ENCODE results near the gene IL4I1.
A peak's percentile ranks its signal among the peaks of the same experiment; 100 is the strongest.

Gene IL4I1

DNA sequence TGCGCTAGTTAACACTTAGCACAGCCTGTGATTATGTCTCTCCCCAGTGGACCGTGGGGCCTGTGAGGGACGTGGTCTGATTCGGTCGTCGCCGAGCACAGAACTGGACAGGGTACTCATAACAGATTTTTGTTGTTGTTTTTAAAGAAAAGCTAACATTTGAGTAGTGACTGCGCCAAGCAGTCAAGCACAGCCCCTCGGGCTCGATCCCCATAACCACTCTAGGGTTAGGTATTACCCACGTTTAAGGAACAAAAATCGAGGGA, 46.5 kb downstream of the IL4I1 start:
- DNase-seq, result no peak
- Histone ChIP-seq H3K27ac (ENCODE audit: low read length) (no peak overlapping the region), H4K20me1 (ENCODE audit: insufficient read depth, low read length) (no peaks in the 10 kb centered on the region; the same call in 1 of the 2 replicates), H3K36me3 (replicated peaks; ENCODE audit: insufficient read depth, low read length) (no peaks in the 10 kb centered on the region), H3K9me2 (replicated peaks; ENCODE audit: insufficient read depth, low read length) (no peaks in the 10 kb centered on the region), H2AFZ (ENCODE audit: low read length) (peak overlapping the region; percentile 92), H3K9ac (ENCODE audit: low read length) (peak overlapping the region; percentile 100; the same call in 1 of the 2 replicates), H3K9me3 (replicated peaks; ENCODE audit: insufficient read depth, low read length) (no peaks in the 10 kb centered on the region), H3K4me2 (ENCODE audit: low read depth, low read length) (peak overlapping the region; percentile 72), H3K4me3 (ENCODE audit: low read length) (peak overlapping the region; percentile 91), H3K4me1 (ENCODE audit: low read length) (peaks cover 15% of the 10 kb centered on the region), H3F3A (ENCODE audit: insufficient read depth, low read length) (peaks cover 14% of the 10 kb centered on the region), H3K27me3 (replicated peaks; ENCODE audit: insufficient read depth, low read length) (no peaks in the 10 kb centered on the region), H3K79me2 (ENCODE audit: low read length) (peaks cover 32% of the 10 kb centered on the region)
- no peak for TF ChIP-seq EZH2phosphoT487 (IDR thresholded peaks at IDR 0.05; ENCODE audit: low read length)
- TF ChIP-seq, protein P1, sequence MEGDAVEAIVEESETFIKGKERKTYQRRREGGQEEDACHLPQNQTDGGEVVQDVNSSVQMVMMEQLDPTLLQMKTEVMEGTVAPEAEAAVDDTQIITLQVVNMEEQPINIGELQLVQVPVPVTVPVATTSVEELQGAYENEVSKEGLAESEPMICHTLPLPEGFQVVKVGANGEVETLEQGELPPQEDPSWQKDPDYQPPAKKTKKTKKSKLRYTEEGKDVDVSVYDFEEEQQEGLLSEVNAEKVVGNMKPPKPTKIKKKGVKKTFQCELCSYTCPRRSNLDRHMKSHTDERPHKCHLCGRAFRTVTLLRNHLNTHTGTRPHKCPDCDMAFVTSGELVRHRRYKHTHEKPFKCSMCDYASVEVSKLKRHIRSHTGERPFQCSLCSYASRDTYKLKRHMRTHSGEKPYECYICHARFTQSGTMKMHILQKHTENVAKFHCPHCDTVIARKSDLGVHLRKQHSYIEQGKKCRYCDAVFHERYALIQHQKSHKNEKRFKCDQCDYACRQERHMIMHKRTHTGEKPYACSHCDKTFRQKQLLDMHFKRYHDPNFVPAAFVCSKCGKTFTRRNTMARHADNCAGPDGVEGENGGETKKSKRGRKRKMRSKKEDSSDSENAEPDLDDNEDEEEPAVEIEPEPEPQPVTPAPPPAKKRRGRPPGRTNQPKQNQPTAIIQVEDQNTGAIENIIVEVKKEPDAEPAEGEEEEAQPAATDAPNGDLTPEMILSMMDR (IDR thresholded peaks at IDR 0.05; ENCODE audit: low read length), result no peak
- TF ChIP-seq EZH2 (optimal IDR thresholded peaks at IDR 0.05; ENCODE audit: low read depth, low read length), result no peak

DNA sequence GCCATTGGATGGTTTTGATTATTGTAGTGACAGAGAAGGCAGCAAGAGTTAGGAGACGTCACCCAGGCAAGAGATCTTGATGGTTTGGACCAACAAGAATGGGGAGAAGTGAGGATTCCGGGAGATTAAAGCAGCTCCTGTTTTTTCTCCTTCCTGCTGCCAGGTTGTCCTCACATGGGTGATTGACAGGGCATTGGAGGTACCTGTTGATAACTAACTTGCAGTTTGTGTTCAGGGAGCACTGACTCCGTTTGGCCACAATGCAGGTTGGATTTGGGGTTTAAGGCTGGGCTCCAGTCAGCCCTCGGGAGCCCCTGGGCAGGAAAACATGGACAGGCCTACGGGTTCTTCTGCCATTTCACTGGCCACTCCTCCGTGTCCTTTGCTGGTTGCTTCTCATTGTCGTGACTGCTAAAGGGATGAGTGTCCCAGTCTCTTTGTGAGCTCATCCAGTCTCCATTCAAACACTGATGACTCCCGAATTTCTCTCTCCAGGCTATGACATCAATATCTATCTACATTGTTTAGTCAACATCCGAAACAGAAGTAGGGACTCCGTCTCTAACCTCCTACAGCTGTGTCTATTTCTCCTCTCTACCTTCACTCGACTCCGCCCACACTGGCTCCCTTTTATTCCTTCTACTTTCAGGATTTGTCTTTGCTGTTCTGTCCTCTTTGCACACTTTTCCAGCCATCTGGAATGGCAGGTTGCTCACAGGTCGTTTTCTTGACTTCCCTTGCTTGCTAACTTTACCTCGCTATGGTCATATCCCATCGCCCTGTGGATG, 47.1 kb downstream of the IL4I1 start:
- TF ChIP-seq EZH2phosphoT487 (IDR thresholded peaks at IDR 0.05; ENCODE audit: low read length), result no peak
- no peak for TF ChIP-seq EZH2 (optimal IDR thresholded peaks at IDR 0.05; ENCODE audit: low read depth, low read length)
- peak overlapping the region; percentile 91 for H3K4me3 ChIP-seq (ENCODE audit: low read length)
- H3K9me3 ChIP-seq (replicated peaks; ENCODE audit: insufficient read depth, low read length), result no peaks in the 10 kb centered on the region
- H3K9me2 ChIP-seq (replicated peaks; ENCODE audit: insufficient read depth, low read length), result no peaks in the 10 kb centered on the region
- H3K9ac ChIP-seq (ENCODE audit: low read length), result 0 out of 2 replicates have a peak overlapping the region, but pooled peaks have one; percentile 100
- peaks cover 12% of the 10 kb centered on the region for H3F3A ChIP-seq (ENCODE audit: insufficient read depth, low read length)
- H3K36me3 ChIP-seq (replicated peaks; ENCODE audit: insufficient read depth, low read length), result no peaks in the 10 kb centered on the region
- no peak overlapping the region for H3K27ac ChIP-seq (ENCODE audit: low read length)
- no peak for DNase-seq
- H3K79me2 ChIP-seq (ENCODE audit: low read length), result peaks cover 32% of the 10 kb centered on the region
- no peaks in the 10 kb centered on the region; the same call in 1 of the 2 replicates for H4K20me1 ChIP-seq (ENCODE audit: insufficient read depth, low read length)
- H3K27me3 ChIP-seq (replicated peaks; ENCODE audit: insufficient read depth, low read length), result no peaks in the 10 kb centered on the region
- H3K4me2 ChIP-seq (ENCODE audit: low read depth, low read length), result peak overlapping the region; percentile 72
- 0 out of 2 replicates have a peak overlapping the region, but pooled peaks have one; percentile 92 for H2AFZ ChIP-seq (ENCODE audit: low read length)
- H3K4me1 ChIP-seq (ENCODE audit: low read length), result peaks cover 15% of the 10 kb centered on the region

DNA sequence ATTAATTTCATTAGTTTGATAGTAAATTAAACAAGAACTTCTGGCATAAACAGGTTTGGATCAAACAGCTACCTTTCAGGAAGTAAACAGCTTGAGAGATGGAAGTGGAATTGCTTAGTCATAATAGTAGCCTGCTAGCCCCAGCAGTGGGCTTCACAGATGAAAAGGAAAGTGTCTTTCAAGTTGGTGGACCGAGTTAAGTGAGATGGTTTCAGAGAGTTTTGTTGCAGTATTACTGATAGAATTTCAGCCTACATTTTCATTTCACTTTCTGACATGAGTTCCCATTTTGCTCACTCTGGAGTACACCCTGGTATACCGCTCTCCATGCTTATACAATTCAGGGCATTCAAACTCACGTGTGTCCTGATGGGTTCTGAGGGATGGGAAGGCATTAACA, 47.7 kb downstream of the IL4I1 start:
- Histone ChIP-seq H3K9me3 (replicated peaks; ENCODE audit: insufficient read depth, low read length) (no peaks in the 10 kb centered on the region), H3K4me2 (ENCODE audit: low read depth, low read length) (no peak overlapping the region), H3K9ac (ENCODE audit: low read length) (no peak overlapping the region), H2AFZ (ENCODE audit: low read length) (no peak overlapping the region), H3F3A (ENCODE audit: insufficient read depth, low read length) (peaks cover 12% of the 10 kb centered on the region), H3K4me1 (ENCODE audit: low read length) (peaks cover 15% of the 10 kb centered on the region), H3K9me2 (replicated peaks; ENCODE audit: insufficient read depth, low read length) (no peaks in the 10 kb centered on the region), H3K4me3 (ENCODE audit: low read length) (no peak overlapping the region), H4K20me1 (ENCODE audit: insufficient read depth, low read length) (no peaks in the 10 kb centered on the region; the same call in 1 of the 2 replicates), H3K36me3 (replicated peaks; ENCODE audit: insufficient read depth, low read length) (no peaks in the 10 kb centered on the region), H3K27ac (ENCODE audit: low read length) (no peak overlapping the region), H3K27me3 (replicated peaks; ENCODE audit: insufficient read depth, low read length) (no peaks in the 10 kb centered on the region), H3K79me2 (ENCODE audit: low read length) (peaks cover 27% of the 10 kb centered on the region)
- no peak for DNase-seq
- TF ChIP-seq EZH2 (optimal IDR thresholded peaks at IDR 0.05; ENCODE audit: low read depth, low read length), result no peak
- TF ChIP-seq EZH2phosphoT487 (IDR thresholded peaks at IDR 0.05; ENCODE audit: low read length), result no peak
- TF ChIP-seq, protein P1 (IDR thresholded peaks at IDR 0.05; ENCODE audit: low read length), result no peak
